ENCODE results near the gene LIMS1.

- TF ChIP-seq, protein P1, sequence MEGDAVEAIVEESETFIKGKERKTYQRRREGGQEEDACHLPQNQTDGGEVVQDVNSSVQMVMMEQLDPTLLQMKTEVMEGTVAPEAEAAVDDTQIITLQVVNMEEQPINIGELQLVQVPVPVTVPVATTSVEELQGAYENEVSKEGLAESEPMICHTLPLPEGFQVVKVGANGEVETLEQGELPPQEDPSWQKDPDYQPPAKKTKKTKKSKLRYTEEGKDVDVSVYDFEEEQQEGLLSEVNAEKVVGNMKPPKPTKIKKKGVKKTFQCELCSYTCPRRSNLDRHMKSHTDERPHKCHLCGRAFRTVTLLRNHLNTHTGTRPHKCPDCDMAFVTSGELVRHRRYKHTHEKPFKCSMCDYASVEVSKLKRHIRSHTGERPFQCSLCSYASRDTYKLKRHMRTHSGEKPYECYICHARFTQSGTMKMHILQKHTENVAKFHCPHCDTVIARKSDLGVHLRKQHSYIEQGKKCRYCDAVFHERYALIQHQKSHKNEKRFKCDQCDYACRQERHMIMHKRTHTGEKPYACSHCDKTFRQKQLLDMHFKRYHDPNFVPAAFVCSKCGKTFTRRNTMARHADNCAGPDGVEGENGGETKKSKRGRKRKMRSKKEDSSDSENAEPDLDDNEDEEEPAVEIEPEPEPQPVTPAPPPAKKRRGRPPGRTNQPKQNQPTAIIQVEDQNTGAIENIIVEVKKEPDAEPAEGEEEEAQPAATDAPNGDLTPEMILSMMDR (IDR thresholded peaks at IDR 0.05): no peak
- TF ChIP-seq EZH2 (IDR thresholded peaks at IDR 0.05) (no peak), EZH2phosphoT487 (IDR thresholded peaks at IDR 0.05) (no peak)
These were observed 55.1 kb downstream of the LIMS1 start for GRCh38 chr2:108589372-108589771.
